SH-SY5Y (cell line): Measurements from ENCODE around the gene MLXIP.

Source experiments
- GATA2 ChIP-seq: IDR thresholded peaks from 2 replicates; pipeline ENCODE4 v1.6.1; 2011; ENCODE audit warnings: mild to moderate bottlenecking, low read depth, low read length
- GATA3 ChIP-seq: IDR thresholded peaks from 2 replicates; pipeline ENCODE4 v1.6.1; 2011; ENCODE audit warnings: low read depth, mild to moderate bottlenecking, low read length, moderate library complexity

DNA sequence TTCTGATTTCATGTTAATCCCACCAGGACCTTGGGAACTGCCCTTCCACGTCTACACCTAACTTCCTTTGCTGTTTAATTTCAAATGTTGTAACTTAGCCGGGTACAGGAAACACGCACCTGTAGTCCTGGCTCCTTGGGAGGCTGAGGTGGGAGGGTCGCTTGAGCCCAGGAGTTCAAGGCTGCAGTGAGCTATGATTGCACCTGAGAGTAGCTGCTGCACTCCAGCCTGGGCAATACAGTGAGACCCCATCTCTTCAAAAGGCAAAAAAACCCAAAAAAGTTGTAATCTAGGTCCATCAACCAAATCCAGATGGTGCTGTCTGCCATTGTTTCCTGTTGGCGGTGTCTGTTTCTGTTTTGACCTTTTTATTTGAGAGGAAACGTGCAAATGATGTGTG, 42.4 kb upstream of the MLXIP start:
- TF ChIP-seq GATA3 (no peak), GATA2 (no peak)
